Activated CD4-positive, alpha-beta T cell treated with anti-CD3 and anti-CD28 coated beads, Interleukin-2, amount 10 ng/mL, durations not matched to agents 7 days and 5 days (primary cell): ENCODE data around the gene KAZN. TPM values are rescaled to one million over a fixed set of nuclear protein-coding genes. Genes with fewer than 3 reads are reported as not detected.

Experiments
- CTCF ChIA-PET: fragments of 350-600 bp; sonication (Branson Sonifier 250); formaldehyde crosslinking; loops from one replicate; lab custom pipeline; 2021; ENCODE audit warnings: antibody characterized with exemption; lab: Charles Lee
- POLR2A ChIA-PET: fragments of 350-600 bp; sonication (Branson Sonifier 250); formaldehyde crosslinking; loops from one replicate; lab custom pipeline; 2021; ENCODE audit warnings: antibody characterized with exemption; lab: Charles Lee
- DNase-seq: peaks from one replicate; pipeline ENCODE4 v3.0.0-alpha.2; 2020
- H3K27ac Mint-ChIP-seq: one replicate; pipeline ENCODE4 v1.8.0; 2021; ENCODE audit warnings: mild to moderate bottlenecking, moderate library complexity, mixed read lengths
- H3K27me3 Mint-ChIP-seq: one replicate; pipeline ENCODE4 v1.8.0; 2021; ENCODE audit warnings: mixed read lengths
- H3K36me3 Mint-ChIP-seq: one replicate; pipeline ENCODE4 v1.8.0; 2021; ENCODE audit warnings: low read depth, mixed read lengths
- H3K4me1 Mint-ChIP-seq: one replicate; pipeline ENCODE4 v1.8.0; 2021; ENCODE audit warnings: mixed read lengths
- H3K4me3 Mint-ChIP-seq: one replicate; pipeline ENCODE4 v1.8.0; 2021; ENCODE audit warnings: mild to moderate bottlenecking, moderate library complexity, mixed read lengths
- H3K9me3 Mint-ChIP-seq: one replicate; pipeline ENCODE4 v1.8.0; 2021; ENCODE audit warnings: mixed read lengths
- total RNA-seq, 2 experiments: library from RNA; stranded (reverse); gene quantifications; one replicate each; pipeline ENCODE4 v1.2.3, GENCODE V29; 2021

The KAZN gene
- total RNA-seq, 2 experiments from 2014 or later, result 0.21 to 0.22 TPM

DNA sequence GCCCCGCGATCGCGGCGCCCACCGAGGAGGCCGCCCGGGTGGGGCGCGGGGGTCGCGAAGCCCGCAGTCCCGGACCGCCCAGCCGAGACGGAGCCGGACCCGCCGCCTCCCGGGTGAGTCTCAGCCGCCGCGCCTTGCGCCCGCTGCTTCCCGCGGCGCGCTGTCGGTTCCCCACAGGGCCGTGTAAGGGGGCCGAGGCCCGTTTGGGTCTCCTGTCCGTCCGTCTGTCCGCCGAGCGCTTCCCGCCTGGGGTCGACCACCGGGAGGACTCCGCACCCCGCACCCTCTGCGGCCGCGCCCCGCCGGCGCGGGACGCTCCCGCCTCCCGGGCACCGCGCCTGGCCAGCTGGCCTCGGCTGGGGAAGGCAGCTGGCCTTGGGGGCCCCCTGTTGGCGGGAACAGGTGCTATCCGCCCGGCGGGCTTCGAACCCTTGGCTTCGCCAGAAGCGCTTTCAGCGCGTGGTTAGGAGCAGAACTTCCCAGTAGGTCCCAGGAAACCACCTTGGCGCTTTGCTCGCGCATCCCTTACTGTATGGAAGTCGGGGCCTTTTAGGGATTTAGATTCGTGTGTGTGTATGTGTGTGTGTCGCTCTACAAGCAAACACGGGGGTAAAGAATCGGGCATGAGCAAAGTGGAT is 555.5 kb downstream of the KAZN start:
- H3K36me3 Mint-ChIP-seq, result peaks cover 3% of the 10 kb centered on the region
- H3K27ac Mint-ChIP-seq, result no peak overlapping the region
- no peaks in the 10 kb centered on the region for H3K9me3 Mint-ChIP-seq
- peaks cover 40% of the 10 kb centered on the region for H3K4me1 Mint-ChIP-seq
- peak; percentile 17 for DNase-seq
- peaks cover 55% of the 10 kb centered on the region for H3K27me3 Mint-ChIP-seq
- peak overlapping the region; percentile 42 for H3K4me3 Mint-ChIP-seq
- POLR2A ChIA-PET, result no interaction called here
- CTCF ChIA-PET, result interaction anchor here (1.2 kb wide), 2 partner anchors 14 to 20 kb away, joined by 3 read pairs; no protein-coding TSS in a partner anchor

DNA sequence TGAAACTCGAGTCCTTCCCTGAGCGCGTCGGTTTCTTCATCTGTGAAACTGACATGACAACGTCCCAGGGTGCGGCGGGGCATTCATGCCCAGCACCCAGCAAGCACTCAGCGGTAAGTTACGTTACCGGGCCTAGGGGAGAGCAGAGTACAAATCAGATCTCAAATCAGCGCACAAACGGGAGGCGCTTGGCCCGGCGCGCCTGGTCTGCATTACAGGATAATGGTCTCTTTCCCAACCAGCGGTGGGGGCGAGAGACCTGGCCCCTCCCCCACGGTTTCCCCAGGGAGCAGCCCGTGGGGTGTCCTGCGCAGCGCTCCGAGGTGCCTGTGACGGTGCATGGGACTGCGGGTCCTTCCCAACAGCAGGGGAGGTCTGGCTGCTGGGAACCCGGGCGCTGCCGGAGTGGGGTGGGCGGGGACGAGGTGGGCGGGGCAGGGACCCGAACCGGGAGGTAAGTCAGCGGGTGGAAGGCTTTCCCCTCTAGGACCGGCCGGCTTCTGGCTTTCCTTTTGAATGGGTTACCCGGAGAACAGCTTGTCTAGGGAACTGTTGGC is 556.1 kb downstream of the KAZN start:
- POLR2A ChIA-PET, result no interaction called here
- Mint-ChIP-seq H3K27me3 (peaks cover 55% of the 10 kb centered on the region), H3K4me1 (peaks cover 41% of the 10 kb centered on the region), H3K36me3 (peaks cover 3% of the 10 kb centered on the region), H3K27ac (no peak overlapping the region), H3K4me3 (peak overlapping the region; percentile 42), H3K9me3 (no peaks in the 10 kb centered on the region)
- CTCF ChIA-PET, result no interaction called here
- no peak for DNase-seq

DNA sequence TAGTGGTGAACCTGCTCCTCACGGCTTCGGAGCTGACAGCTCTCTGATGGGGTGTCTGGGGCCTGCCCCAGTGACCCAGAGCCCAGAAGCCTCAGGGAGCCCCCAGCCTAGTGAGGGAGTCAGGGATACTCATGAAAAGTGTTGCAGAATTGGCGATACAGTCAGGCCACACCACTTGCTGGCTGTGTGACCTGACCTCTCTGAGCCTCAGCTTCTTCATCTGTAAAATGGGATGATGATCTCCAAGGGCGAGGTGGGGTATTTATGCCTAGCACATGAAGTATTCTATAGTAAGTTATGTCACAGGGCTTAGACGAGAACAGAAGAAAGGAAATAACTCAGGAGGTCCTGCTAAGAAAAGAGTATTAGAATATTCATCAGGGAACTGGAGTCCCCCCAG is 556.7 kb downstream of the KAZN start:
- H3K27ac Mint-ChIP-seq, result peak overlapping the region; percentile 65
- H3K9me3 Mint-ChIP-seq, result no peaks in the 10 kb centered on the region
- H3K4me3 Mint-ChIP-seq, result no peak overlapping the region
- H3K27me3 Mint-ChIP-seq, result peaks cover 49% of the 10 kb centered on the region
- H3K4me1 Mint-ChIP-seq, result peaks cover 41% of the 10 kb centered on the region
- ChIA-PET CTCF (no interaction called here), POLR2A (no interaction called here)
- no peak for DNase-seq
- peaks cover 3% of the 10 kb centered on the region for H3K36me3 Mint-ChIP-seq

DNA sequence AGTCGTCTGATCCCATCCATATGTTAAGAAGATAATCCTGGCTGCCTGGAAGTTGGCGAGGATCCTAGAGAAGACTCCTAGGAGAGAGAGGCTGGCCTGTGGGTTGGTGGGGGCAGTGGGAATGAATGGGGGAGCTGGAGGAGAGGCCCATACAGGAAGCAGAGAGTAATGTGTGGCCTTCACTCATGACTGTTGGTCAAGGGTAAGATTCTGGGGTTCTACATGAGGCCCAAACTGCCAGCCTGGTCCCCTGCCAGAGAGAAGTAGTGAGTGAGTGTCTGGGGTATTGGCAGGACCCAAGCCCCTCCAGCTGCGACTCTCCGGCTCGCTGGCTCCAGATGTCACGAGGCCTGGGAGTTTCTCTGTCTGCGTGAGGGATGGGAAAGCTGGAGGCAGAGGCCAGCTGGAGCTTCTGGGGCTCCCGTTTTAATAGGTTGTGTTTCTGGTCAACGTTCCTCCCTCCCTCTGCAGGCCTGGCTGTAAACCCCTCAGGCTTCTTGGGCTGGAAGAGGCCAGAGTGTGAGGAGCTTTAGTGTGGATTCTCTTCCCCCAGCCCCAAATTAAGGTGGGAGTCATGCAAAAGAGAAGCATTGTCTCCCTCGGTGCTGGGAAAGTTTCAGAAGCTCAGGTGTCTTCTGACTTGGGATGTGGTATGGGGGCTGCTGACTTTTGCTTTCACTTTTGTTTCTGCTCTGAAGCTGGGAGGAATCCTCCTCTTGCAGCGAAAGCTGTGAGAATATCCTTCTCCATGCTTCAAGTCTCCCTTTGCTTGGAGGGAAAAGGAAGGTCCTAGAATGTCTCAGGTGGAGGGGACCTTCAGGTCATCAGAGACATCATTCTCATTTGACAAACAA is 557.6 kb downstream of the KAZN start:
- ChIA-PET POLR2A (interaction anchor here (0.7 kb wide), 1 partner anchor 75 kb away, joined by 3 read pairs; no protein-coding TSS in a partner anchor), CTCF (interaction anchor here (0.5 to 1.5 kb wide), 4 partner anchors 9 to 86 kb away, joined by 3 to 5 read pairs (median 3); no protein-coding TSS in a partner anchor)
- Mint-ChIP-seq H3K4me3 (no peak overlapping the region), H3K27ac (peak overlapping the region; percentile 37), H3K27me3 (peaks cover 39% of the 10 kb centered on the region), H3K9me3 (no peaks in the 10 kb centered on the region), H3K4me1 (peaks cover 41% of the 10 kb centered on the region), H3K36me3 (peaks cover 3% of the 10 kb centered on the region)
- peak; percentile 21 for DNase-seq

DNA sequence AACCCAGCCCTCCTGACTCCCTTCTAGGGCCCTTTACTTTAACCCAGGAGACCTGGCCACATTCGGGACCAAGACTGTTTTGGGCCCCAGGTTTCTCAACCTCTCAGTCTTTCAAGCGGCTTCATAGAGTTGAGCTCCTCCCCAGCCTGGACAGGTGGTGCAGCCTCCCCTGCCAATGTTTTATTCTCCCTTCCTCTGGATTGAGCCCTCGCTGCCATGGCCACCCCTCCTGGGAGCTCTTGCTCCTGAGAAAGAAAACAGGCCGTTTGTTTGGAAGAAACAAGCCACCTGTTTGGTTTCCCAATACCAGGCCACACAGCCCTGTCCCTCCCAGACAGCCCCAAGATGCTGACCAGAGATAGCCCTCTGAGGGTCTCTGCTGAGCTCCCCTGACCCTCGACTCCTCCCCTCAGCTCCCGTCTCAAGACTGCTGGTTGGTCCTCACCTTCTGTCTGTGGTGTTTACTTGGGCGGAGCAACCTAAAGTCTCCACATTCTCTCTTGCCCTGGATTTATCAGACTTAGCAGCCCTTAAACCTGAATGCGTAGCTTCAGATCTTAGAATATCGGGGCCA is 558.4 kb downstream of the KAZN start:
- peak overlapping the region; percentile 37 for H3K27ac Mint-ChIP-seq

DNA sequence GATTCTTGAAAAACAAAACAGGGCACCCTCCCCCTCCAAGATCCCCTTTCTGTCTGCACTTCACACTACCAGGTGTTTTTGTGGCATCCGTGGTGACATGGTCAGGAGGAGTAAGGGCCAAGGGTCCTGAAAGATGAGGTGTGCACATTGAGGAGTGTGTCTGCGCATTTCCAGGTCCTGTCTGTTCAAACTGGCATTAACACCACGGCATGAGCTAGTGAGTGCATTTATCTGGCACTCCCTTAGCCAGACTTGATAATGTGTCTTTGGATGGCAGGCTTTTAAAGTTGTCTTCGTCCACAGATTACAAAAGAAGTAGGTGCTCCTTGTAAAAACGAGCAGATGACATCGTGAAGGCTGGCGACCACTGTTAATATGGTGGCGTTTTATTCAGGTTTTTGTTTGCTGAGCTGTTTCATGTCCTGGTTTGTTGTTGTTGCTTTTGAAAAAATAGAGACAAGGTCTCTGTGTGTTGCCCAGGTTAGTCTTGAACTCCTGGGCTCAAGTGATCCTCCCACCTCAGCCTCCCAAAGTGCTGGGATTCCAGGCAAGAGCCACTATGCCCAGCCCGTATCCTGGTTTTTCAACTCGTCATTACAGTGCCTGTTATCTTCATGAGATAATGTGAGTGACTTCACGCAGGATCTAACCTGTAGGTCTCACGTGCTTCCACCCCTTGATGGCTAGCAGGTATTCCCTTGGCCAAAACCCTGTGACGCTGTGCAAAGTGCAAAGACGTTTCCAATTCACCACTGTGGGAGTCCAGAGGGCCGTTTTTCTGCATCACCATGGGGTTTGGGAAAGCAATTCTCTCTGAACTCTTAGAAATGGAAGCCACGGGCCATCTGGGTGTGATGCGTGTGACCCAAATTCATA is 559.3 kb downstream of the KAZN start:
- DNase-seq, result no peak
- H3K36me3 Mint-ChIP-seq, result peaks cover 3% of the 10 kb centered on the region
- H3K4me1 Mint-ChIP-seq, result peaks cover 35% of the 10 kb centered on the region
- peaks cover 27% of the 10 kb centered on the region for H3K27me3 Mint-ChIP-seq
- CTCF ChIA-PET, result interaction anchor here (0.9 to 1.6 kb wide), 2 partner anchors 23 to 29 kb away, joined by 3 read pairs; no protein-coding TSS in a partner anchor
- no peaks in the 10 kb centered on the region for H3K9me3 Mint-ChIP-seq
- no peak overlapping the region for H3K4me3 Mint-ChIP-seq
- POLR2A ChIA-PET, result no interaction called here
- no peak overlapping the region for H3K27ac Mint-ChIP-seq

More for the DNA sequence above, 558.4 kb downstream of the KAZN start:
- no peak for DNase-seq
- Mint-ChIP-seq H3K27me3 (peaks cover 32% of the 10 kb centered on the region), H3K4me3 (no peak overlapping the region), H3K36me3 (peaks cover 3% of the 10 kb centered on the region), H3K9me3 (no peaks in the 10 kb centered on the region), H3K4me1 (peaks cover 41% of the 10 kb centered on the region)
- POLR2A ChIA-PET, result interaction anchor here (0.7 kb wide), 1 partner anchor 74 kb away, joined by 3 read pairs; no protein-coding TSS in a partner anchor
- CTCF ChIA-PET, result interaction anchor here (0.5 to 1.5 kb wide), 4 partner anchors 10 to 85 kb away, joined by 3 to 5 read pairs (median 3); no protein-coding TSS in a partner anchor

DNA sequence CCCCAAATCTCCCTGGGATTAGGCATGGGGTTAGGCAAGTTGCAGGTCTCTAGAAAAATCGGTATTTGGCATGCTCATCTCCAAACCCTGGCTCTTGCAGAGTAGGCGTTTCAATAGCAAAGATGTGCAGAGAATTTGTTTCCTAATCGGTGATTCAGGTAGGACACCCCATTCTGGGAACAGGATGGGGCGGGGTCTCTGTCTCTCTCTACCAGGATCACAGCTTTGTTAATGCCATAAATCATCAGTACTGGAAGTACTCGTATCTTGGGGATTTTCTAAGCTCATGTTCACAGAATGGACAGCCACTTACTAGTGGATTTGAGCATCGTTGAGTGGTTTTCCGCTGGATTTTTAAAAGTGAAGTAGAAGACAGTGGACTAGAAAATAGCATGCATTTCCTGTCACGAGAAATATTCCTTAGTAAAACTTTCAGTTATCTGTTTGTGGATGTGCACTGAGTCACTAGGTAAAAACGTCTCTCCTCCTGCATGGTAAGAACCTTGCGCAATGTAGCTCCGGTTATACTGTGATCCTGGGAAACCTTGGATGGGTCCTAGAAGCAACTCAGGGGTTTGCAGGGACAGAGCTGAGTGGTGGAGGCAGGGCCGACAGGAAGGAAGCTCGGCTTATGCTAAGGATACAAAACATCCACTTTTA is 560.2 kb downstream of the KAZN start:
- CTCF ChIA-PET, result interaction anchor here (0.6 to 1.6 kb wide), 2 partner anchors 30 to 121 kb away, joined by 3 read pairs; no protein-coding TSS in a partner anchor
- H3K4me1 Mint-ChIP-seq, result peaks cover 35% of the 10 kb centered on the region

DNA sequence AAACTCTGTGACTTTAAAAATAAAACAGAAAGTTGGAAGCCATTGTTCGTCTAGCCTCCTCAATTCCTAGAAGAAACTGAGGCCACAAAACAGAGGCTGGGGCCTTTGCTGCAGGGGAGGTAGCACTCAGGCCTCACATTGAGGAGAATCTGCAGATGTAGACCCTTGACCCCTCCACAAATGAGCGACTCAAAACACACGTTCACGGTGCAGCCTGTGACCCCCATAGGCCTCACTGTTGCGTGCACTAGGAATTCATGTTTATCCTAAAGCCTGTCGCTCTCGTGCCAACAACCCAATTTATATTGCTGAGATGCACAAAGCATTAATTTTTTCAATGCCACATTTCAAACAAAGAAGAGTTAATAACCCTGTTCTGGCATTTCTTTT is 560.7 kb downstream of the KAZN start:
- no peak overlapping the region for H3K4me3 Mint-ChIP-seq
- DNase-seq, result no peak
- H3K27me3 Mint-ChIP-seq, result peaks cover 27% of the 10 kb centered on the region
- POLR2A ChIA-PET, result no interaction called here
- CTCF ChIA-PET, result interaction anchor here (0.6 kb wide), 1 partner anchor 120 kb away, joined by 3 read pairs; no protein-coding TSS in a partner anchor
- no peak overlapping the region for H3K27ac Mint-ChIP-seq
- H3K4me1 Mint-ChIP-seq, result peaks cover 33% of the 10 kb centered on the region
- H3K9me3 Mint-ChIP-seq, result no peaks in the 10 kb centered on the region
- peaks cover 3% of the 10 kb centered on the region for H3K36me3 Mint-ChIP-seq

More for the DNA sequence above, 560.2 kb downstream of the KAZN start:
- Mint-ChIP-seq H3K27ac (no peak overlapping the region), H3K27me3 (peaks cover 27% of the 10 kb centered on the region), H3K4me3 (no peak overlapping the region), H3K9me3 (no peaks in the 10 kb centered on the region), H3K36me3 (peaks cover 3% of the 10 kb centered on the region)
- DNase-seq, result no peak
- POLR2A ChIA-PET, result no interaction called here

DNA sequence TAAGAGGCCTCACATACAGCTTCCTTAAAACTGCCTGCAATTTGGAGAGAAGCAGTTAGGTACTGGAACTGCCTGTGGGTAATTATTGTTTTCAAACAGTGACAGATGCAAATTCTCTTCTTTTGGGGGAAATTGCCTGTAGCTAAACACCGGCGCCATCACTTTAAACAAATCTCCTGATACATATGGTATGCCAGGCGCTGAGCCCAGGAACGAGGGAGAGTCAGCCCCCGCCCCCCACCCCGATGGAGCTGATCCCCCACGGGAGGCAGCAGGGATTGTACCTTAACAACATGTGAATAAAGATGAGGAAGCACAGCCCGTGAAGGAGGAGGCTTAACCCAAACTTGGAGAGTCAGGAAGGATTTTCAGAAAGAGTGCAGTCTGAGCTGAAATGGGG is 562.1 kb downstream of the KAZN start:
- Mint-ChIP-seq H3K27ac (no peak overlapping the region), H3K4me3 (no peak overlapping the region)
- CTCF ChIA-PET, result interaction anchor here (0.6 kb wide), 1 partner anchor 32 kb away, joined by 3 read pairs; no protein-coding TSS in a partner anchor

DNA sequence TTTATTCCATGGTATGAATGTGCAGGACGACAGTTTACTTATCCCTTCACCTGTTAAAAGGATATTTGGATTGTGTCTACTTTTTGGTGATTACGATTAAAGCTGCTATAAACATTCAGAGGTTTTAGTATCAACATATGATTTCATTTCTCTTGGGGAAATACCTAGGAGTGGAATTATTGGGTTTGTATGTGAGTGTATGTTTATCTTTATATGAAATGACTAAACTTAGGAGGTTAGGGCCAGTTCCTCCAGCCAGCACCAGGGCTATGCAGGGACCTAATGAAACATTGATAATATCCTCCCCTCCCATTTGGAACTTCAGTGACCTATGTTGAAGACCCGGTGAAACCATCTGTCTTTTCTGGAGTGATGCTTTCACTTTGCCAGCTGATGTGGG is 568.9 kb downstream of the KAZN start:
- ChIA-PET POLR2A (no interaction called here), CTCF (interaction anchor here (0.6 to 1.0 kb wide), 2 partner anchors 14 to 36 kb away, joined by 3 to 4 read pairs; partner anchors contain the start of gene TMEM51)
- Mint-ChIP-seq H3K4me3 (no peak overlapping the region), H3K9me3 (no peaks in the 10 kb centered on the region), H3K27ac (no peak overlapping the region), H3K36me3 (no peaks in the 10 kb centered on the region), H3K4me1 (peaks cover under 1% of the 10 kb centered on the region), H3K27me3 (peaks cover 33% of the 10 kb centered on the region)
- DNase-seq, result no peak

More for the DNA sequence above, 562.1 kb downstream of the KAZN start:
- peaks cover 23% of the 10 kb centered on the region for H3K4me1 Mint-ChIP-seq
- POLR2A ChIA-PET, result no interaction called here
- no peak for DNase-seq
- H3K9me3 Mint-ChIP-seq, result no peaks in the 10 kb centered on the region
- peaks cover 18% of the 10 kb centered on the region for H3K27me3 Mint-ChIP-seq
- no peaks in the 10 kb centered on the region for H3K36me3 Mint-ChIP-seq
